GM12873 (cell line): Measurements from ENCODE around the gene NOS1AP.

Experiments used
- CTCF ChIP-seq: IDR thresholded peaks from 2 replicates; pipeline ENCODE4 v1.5.1; 2012; ENCODE audit warnings: low read depth, mild to moderate bottlenecking, moderate library complexity, low read length, control low read depth; ENCODE audit not compliant: insufficient read depth; ENCODE audit errors: missing control alignments

The NOS1AP gene

GRCh38 chr1:162200096-162200847, 130.8 kb downstream of the NOS1AP start:
- TF ChIP-seq CTCF = no peak

GRCh38 chr1:162204129-162204822, 134.8 kb downstream of the NOS1AP start:
- TF ChIP-seq CTCF = no peak

GRCh38 chr1:162204823-162205155, 135.3 kb downstream of the NOS1AP start:
- no peak for TF ChIP-seq CTCF

- TF ChIP-seq CTCF = no peak
Measured at GRCh38 chr1:162206300-162206699, 136.8 kb downstream of the NOS1AP start.

GRCh38 chr1:162206749-162207635, 137.5 kb downstream of the NOS1AP start:
- TF ChIP-seq CTCF = no peak

- TF ChIP-seq CTCF = no peak
Measured at GRCh38 chr1:162207862-162208261, 138.4 kb downstream of the NOS1AP start.

GRCh38 chr1:162210196-162210595, 140.7 kb downstream of the NOS1AP start:
- no peak for TF ChIP-seq CTCF
